HL-60 (cell line): Measurements from ENCODE around the gene TAF6L.
A peak's percentile ranks its signal among the peaks of the same experiment; 100 is the strongest.
"Not testable (repeated sequence)": the region's sequence is repeated elsewhere in the genome, so short reads cannot be mapped to it uniquely, and the experiment has no call there.

Experiments
- DNase-seq, 2 experiments: peaks; one replicate each; pipeline ENCODE4 v3.0.0-alpha.2; 2010 to 2020; ENCODE audit warnings: low read depth in 1 of 2, low spot score in 1 of 2
- H3K27ac ChIP-seq: fragments of 250-450 bp; sonication (Bioruptor Pico); replicated peaks from 2 replicates; pipeline ENCODE4 v1.5.1; 2020; ENCODE audit warnings: mild to moderate bottlenecking, moderate library complexity
- H3K27me3 ChIP-seq: fragments of 250-450 bp; sonication (Bioruptor Pico); 2 replicates; pipeline ENCODE4 v1.5.1; 2021; ENCODE audit warnings: mild to moderate bottlenecking, moderate library complexity; ENCODE audit not compliant: insufficient read depth, poor library complexity, severe bottlenecking
- H3K4me3 ChIP-seq: replicated peaks from 2 replicates; pipeline ENCODE4 v1.5.1; 2011; ENCODE audit warnings: mild to moderate bottlenecking, control low read depth, low read length; ENCODE audit not compliant: insufficient read depth
- CTCF ChIP-seq: IDR thresholded peaks from one replicate; pipeline ENCODE4 v1.5.1; 2011; ENCODE audit warnings: low read length, control low read depth, inconsistent platforms; ENCODE audit not compliant: insufficient read depth
- GABPA ChIP-seq: IDR thresholded peaks from 2 replicates; pipeline ENCODE4 v1.6.1; 2012; ENCODE audit warnings: low read depth
- POLR2AphosphoS5 ChIP-seq: IDR thresholded peaks from 2 replicates; pipeline ENCODE4 v1.6.1; 2012; ENCODE audit warnings: low read depth
- REST ChIP-seq: IDR thresholded peaks from 2 replicates; pipeline ENCODE4 v1.6.1; 2012; ENCODE audit warnings: low read depth; ENCODE audit not compliant: insufficient replicate concordance
- SPI1 ChIP-seq: IDR thresholded peaks from 2 replicates; pipeline ENCODE4 v1.6.1; 2012; ENCODE audit warnings: low read depth, mild to moderate bottlenecking, borderline replicate concordance

TAF6L gene

GRCh38 chr11:62816557-62816956, 45.4 kb downstream of the TAF6L start:
- H3K27ac ChIP-seq = peak overlapping the region; percentile 82
- no peak for TF ChIP-seq POLR2AphosphoS5
- TF ChIP-seq SPI1 = no peak
- no peak for TF ChIP-seq CTCF
- TF ChIP-seq GABPA = no peak
- TF ChIP-seq REST = no peak
- H3K27me3 ChIP-seq = no peaks in the 10 kb centered on the region
- DNase-seq = peak in 1 of 2 experiments; percentile 84
- H3K4me3 ChIP-seq = no peak overlapping the region

- Histone ChIP-seq H3K27me3 (no peaks in the 10 kb centered on the region), H3K4me3 (no peak overlapping the region), H3K27ac (peak overlapping the region; percentile 82)
- no peak for DNase-seq
- TF ChIP-seq GABPA = no peak
- no peak for TF ChIP-seq SPI1
- TF ChIP-seq REST = no peak
- no peak for TF ChIP-seq POLR2AphosphoS5
- TF ChIP-seq CTCF = no peak
Measured at GRCh38 chr11:62817129-62817528, 45.9 kb downstream of the TAF6L start.

- TF ChIP-seq SPI1 (no peak), GABPA (no peak), REST (no peak), CTCF (no peak), POLR2AphosphoS5 (no peak)
- H3K27ac ChIP-seq = no peak overlapping the region
- DNase-seq = no peak
Measured at GRCh38 chr11:62823677-62824076, 52.5 kb downstream of the TAF6L start.

GRCh38 chr11:62828130-62828529, 56.9 kb downstream of the TAF6L start:
- DNase-seq = not testable (repeated sequence)

More at GRCh38 chr11:62823677-62824076, 52.5 kb downstream of the TAF6L start:
- Histone ChIP-seq H3K27me3 (no peaks in the 10 kb centered on the region), H3K4me3 (no peak overlapping the region)

More at GRCh38 chr11:62828130-62828529, 56.9 kb downstream of the TAF6L start:
- not testable (repeated sequence) for H3K27ac ChIP-seq, H3K27me3 ChIP-seq, H3K4me3 ChIP-seq
